Measurements from ENCODE around the gene PARD3B.

PARD3B gene

DNA sequence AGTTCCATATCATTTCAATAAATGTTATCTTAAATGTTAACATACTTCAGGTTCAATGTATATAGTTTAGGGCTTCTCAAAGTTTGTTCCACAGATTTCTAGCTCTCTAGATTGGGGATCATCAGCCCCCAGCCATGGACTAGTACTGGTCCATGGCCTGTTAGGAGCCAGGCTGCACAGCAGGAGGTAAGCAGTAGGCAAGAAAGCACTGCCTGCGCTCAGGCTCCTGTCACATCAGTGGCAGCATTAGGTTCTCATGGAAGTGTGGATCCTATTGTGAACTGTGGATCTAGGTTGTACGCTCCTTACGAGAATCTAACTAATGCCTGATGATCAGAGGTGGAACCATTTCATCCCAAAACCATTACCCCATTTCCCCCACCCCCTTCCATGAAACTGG, 531.1 kb downstream of the PARD3B start:
- no peak for FAIRE-seq

DNA sequence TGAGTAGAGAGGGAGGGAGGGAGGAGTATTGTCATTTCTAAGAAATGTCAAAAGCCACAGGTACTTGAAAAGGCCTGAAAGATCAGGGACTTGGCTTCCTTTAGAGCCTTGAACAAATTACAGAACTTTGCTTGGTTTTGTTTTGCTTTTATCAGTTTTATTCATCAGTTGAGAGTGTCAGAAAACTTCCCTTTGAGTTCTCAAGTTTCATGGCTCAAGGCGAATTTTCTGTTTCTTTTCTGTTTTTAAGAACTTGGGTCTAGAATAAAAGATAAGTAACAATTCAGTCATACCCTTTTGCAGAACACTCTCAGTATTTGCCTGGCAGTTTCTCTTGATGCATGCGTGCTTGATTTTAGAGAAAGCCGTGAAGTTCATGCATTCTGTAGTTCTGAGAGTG, 531.9 kb downstream of the PARD3B start:
- FAIRE-seq = no peak

DNA sequence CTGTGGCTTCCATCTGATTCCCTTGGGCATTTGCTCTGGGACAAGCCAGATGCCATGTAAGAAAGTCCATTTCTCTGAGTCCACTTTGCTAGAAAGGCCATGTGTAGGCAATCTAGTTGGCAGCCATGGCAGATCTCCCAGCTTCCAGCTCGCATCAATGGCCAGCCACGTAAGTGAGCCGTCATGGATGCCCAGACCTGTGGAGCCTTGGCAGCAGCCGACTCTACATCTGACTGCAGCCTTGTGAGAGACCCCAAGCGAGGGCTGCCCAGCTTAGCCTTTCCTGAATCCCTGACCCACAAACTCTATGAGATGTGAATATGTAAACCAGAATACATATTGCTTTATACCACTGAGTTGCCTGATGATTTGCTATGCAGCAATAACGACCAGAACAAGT, 533.5 kb downstream of the PARD3B start:
- no peak for FAIRE-seq

DNA sequence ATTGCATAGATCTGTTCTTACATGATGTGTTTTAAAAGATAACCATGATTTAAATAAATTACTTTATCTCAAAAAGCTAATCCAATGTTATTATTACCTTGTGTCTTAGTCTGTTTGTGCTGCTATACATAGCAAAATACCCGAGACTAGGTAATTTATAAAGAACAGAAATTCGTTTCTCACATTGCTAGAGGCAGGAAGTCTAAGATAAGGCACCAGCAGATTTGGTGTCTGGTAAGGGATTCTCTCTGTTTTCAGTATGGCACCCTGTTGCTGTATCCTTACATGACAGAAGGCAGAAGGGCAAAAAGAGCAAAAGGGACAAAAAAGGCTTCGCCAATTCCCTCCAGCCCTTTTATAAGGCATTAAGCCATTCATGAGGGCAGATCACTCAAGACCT, 533.9 kb downstream of the PARD3B start:
- no peak for FAIRE-seq

DNA sequence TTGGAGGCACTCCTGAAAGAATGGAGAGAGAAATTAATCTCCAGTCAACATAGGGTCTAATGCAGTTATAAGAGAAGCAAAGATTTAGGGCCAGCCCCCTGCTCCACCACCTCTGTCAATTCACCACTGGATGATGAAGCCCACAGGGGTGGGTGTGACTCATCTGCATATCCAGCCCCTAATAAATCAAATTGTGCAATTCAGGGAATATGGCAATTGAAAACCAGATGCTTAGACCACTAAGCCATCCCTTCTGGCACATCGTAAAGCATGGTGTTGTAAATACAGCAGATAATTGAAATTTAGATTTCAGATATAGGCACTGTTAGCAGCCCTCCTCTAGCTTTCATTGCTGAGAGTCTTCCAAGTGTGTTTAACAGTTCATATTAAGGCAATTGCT, 541.4 kb downstream of the PARD3B start:
- no peak for FAIRE-seq

DNA sequence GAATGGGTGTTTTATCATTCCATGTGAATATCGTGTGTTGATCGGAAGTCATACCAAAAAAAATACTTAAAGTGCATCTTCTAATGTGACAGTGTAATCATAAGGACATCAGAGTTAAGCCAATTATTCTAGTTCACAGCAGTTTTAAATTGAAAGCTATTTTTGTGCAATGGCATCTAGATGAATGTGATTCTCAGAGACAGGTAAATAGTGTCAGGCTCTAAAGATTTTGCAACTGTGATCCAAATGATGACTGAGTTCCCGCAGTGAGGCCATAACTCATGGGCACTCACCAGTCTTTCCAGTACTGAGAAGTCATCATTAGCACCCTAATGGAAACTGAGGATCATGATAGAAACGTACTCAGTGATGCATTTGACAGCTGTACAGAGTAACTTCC, 542.6 kb downstream of the PARD3B start:
- FAIRE-seq = no peak

DNA sequence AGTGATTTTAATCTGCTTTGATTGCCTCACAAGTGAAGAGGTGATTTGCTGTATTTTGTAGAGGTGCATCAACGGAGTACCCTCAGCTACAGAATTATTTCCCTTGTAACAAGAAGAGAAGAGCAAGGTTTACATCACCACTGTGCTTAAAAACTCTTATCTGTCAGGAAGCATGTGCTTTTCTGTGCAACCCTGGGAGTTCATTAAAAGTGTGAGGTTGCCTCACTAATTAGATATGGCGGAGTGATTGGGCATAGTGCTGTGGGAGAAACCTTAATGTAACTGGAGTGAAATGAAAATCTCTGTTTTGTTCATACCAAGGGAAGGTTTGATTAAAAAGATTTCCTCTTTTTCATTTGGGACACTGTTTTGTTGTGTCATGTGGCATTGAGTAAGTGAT, 544.7 kb downstream of the PARD3B start:
- FAIRE-seq = no peak

GRCh38 chr2:205091411-205091810, 546.1 kb downstream of the PARD3B start:
- FAIRE-seq = no peak

- FAIRE-seq = no peak
Measured at GRCh38 chr2:205094031-205094430, 548.8 kb downstream of the PARD3B start.

- no peak for FAIRE-seq
Measured at GRCh38 chr2:205103699-205104098, 558.4 kb downstream of the PARD3B start.

DNA sequence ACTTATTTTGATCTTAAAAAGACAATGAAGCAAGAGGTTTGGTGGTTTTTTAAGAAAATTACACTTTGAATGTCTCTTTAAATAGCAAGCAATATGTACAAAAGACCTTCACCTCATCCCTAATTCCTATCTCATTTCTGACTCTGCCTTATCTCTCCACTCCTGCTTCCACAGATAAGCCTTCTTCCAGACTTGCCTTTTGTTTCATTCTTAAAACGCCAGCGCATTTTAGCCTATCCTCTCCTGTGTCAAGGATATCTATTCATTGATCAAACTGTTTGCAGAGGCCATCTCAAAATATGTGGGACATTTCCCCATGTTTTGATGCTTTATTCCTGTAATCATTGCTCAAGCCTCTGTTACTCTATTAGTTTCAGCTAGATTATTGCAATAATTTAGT, 562.5 kb downstream of the PARD3B start:
- FAIRE-seq = no peak

GRCh38 chr2:205115511-205115910, 570.2 kb downstream of the PARD3B start:
- no peak for FAIRE-seq

DNA sequence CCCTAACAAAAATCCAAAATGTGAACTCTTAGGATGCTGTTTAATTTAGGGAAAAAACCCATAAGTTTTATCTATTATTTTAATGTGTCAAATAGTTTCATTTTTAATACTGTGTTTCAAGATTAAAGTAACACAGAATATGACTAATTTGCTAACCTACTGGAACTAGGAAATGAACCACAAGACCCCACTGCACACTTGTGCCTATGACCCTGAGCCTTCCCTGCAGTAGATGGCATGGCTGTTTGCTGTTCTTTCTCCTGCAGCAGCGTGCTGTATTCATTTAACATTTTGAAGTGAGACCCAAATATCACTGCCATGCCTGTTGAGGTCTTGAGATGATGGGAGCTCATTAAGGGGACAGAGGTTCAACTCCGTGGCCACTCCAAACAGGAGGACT, 571.9 kb downstream of the PARD3B start:
- FAIRE-seq = no peak

DNA sequence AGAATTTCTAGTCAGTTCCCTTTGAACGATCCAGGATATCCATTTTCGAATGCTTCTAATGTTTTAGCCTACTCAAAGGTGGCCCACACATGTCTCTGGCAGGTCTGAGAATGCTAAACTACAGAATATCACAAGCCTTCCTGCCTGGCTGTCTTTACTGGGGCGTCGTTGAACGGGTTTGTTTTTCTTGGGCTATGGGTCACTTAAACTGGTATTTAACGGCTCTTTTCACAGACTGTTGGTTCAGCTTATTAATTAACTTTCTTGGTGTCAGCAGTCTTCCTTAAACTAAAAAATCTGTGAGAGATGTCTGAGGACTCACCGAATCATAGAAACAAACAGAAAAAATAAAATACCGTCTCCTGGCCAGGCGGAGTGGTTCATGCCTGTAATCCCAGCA, 573.9 kb downstream of the PARD3B start:
- FAIRE-seq = no peak

GRCh38 chr2:205128726-205129125, 583.5 kb downstream of the PARD3B start:
- FAIRE-seq = no peak

- no peak for FAIRE-seq
Measured at GRCh38 chr2:205129531-205129930, 584.3 kb downstream of the PARD3B start.

DNA sequence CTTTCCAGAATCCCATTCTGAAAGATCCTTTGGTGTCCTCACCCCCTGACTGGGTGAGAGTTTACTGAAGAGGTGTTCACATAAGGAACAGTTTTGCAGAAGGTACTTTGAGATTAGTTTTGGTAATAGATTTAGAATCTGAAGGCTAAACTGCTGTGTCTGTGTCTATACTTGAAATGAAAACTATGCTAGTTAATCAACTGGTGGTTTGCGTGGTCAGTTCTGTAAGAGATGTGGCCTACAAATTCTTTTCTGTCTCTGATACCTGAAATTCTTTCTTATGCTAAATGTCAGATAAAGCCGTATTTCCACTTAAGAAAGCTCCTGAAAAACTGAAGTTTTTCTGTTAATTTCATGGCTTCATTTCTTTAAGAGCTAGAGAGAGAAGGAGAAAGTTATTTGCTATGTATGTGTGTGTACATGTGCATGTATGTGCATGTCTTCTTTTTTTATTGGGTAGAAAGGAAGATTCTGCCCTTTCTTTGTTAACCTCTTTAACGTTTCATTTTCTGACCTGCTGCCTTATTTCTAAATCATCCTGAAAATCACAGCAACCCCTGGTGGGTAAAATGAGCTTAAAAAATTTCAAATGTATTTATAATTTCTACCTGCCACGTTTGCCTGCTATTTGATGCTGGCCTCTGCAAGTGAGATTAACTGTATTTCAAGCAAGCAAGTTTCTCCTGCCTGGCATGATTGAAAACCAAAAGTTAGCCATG, 585.0 kb downstream of the PARD3B start:
- no peak for FAIRE-seq

GRCh38 chr2:205133544-205133943, 588.3 kb downstream of the PARD3B start:
- FAIRE-seq = no peak

GRCh38 chr2:205138735-205139134, 593.5 kb downstream of the PARD3B start:
- no peak for FAIRE-seq

DNA sequence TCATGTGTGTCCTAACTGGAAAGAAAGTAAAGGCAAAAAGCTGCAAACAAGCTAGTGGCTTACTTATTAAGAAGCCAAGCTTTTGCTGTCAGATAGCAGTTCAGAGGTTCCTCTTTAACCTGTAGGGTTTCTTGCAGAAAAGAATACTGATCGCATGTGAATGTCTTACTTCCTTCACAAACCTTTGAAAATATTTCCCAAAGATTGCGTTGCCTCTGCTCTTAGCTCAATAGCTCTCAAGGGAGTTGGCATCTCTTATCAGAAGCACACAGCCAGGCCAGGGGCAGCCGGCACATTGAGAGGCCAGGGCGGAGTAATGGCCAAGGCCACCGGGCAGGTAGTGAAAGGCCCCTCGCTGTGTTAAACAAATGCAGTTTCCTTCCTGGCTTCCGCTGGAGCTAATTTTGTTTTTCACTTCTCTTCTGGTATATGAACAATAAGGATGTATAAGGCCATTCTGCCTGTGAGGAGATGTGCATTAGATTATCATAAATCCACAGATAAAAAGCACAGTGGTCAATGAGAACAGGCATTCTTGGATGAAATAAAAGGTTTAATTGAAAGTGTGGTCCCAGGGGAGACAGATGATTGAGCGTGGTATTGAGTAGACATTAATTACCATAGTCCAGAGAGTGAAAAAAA, 594.7 kb downstream of the PARD3B start:
- no peak for FAIRE-seq

- no peak for FAIRE-seq
Measured at GRCh38 chr2:205141381-205141780, 596.1 kb downstream of the PARD3B start.

DNA sequence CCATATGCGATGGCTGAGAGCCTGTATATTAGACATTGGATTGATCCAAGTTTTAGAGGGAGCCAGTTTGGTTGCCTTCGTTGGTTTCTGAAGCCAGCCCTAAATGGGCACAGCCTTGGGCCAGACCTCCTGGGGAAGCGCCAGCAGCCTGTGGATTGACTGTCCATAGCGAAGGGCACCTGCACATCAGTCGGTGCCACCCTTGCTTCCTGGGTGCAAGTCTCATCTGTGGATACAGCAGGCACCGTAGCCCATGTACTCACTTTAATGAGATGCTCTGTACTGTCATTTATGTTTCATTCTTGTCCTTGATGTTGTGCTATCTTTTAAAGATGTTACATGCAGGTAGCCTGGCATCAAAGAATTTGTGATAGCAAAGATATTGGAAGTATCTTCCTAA, 600.6 kb downstream of the PARD3B start:
- FAIRE-seq = no peak

GRCh38 chr2:205148755-205149154, 603.5 kb downstream of the PARD3B start:
- FAIRE-seq = no peak

GRCh38 chr2:205156457-205156856, 611.2 kb downstream of the PARD3B start:
- FAIRE-seq = no peak

DNA sequence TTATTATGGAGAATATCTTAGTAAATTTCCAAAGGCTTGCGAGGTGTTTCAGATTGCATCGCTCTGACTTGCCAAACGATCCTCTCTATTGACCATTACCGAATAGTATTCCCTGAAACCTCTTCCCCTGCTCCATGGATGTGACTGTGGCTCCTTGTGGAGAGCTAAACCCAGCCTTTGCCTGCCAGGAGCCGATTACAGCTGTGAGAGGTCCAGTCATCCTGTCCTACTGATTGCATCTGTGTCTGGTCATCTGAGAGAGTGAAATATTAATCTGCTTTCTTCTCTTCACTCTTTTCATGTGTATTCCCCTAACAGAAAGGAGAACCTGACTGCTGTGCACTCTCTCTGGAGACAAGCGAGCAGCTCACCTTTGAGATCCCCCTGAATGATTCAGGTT, 613.1 kb downstream of the PARD3B start:
- FAIRE-seq = no peak

All from G401.6 (cell line).